WTC11 (cell line): ENCODE data around the gene OSGEPL1. TPM values are rescaled to one million over a fixed set of nuclear protein-coding genes. Genes with fewer than 3 reads are reported as not detected.

Source experiments
- ATAC-seq: fragments of 200-7000 bp; cut with Tn5 transposase; 2 replicates; pipeline ENCODE4 v1.10.0; 2021; ENCODE audit warnings: mild to moderate bottlenecking, moderate library complexity
- CTCF ChIA-PET: fragments of 300-600 bp; sonication (Branson Sonifier 250); formaldehyde crosslinking; loops from one replicate; lab custom pipeline; 2021; ENCODE audit warnings: antibody characterized with exemption; lab: Charles Lee
- POLR2A ChIA-PET: fragments of 350-600 bp; sonication (Branson Sonifier 250); formaldehyde crosslinking; loops from one replicate; lab custom pipeline; 2021; ENCODE audit warnings: antibody characterized with exemption; lab: Charles Lee
- DNase-seq: peaks from one replicate; pipeline ENCODE4 v3.0.0; 2021; ENCODE audit warnings: low spot score
- H3K27ac Mint-ChIP-seq: 2 replicates; pipeline ENCODE4 v1.8.0; 2021; ENCODE audit warnings: mixed read lengths
- H3K27me3 Mint-ChIP-seq: 2 replicates; pipeline ENCODE4 v1.8.0; 2021; ENCODE audit warnings: low read depth, mild to moderate bottlenecking, moderate library complexity, mixed read lengths
- H3K36me3 Mint-ChIP-seq: 2 replicates; pipeline ENCODE4 v1.8.0; 2021; ENCODE audit warnings: mixed read lengths
- H3K4me1 Mint-ChIP-seq: 2 replicates; pipeline ENCODE4 v1.8.0; 2022; ENCODE audit warnings: mixed read lengths
- H3K4me3 Mint-ChIP-seq: 2 replicates; pipeline ENCODE4 v1.8.0; 2021; ENCODE audit warnings: mild to moderate bottlenecking, moderate library complexity, mixed read lengths
- H3K9me3 Mint-ChIP-seq: 2 replicates; pipeline ENCODE4 v1.8.0; 2021; ENCODE audit warnings: mixed read lengths
- ATF3 ChIP-seq: sonication (generic); formaldehyde crosslinking; conservative IDR thresholded peaks from 2 replicates; pipeline ENCODE4 v1.8.1; 2022; ENCODE audit warnings: mild to moderate bottlenecking, missing genetic modification reagents
- CBFB ChIP-seq: sonication (generic); formaldehyde crosslinking; IDR thresholded peaks from 2 replicates; pipeline ENCODE4 v1.8.1; 2022; ENCODE audit warnings: mild to moderate bottlenecking, low read depth, missing genetic modification reagents
- CREB1 ChIP-seq: sonication (generic); formaldehyde crosslinking; IDR thresholded peaks from 2 replicates; pipeline ENCODE4 v1.8.0; 2023; ENCODE audit warnings: mild to moderate bottlenecking, missing genetic modification reagents
- E2F1 ChIP-seq: sonication (generic); formaldehyde crosslinking; IDR thresholded peaks from 2 replicates; pipeline ENCODE4 v1.8.0; 2022; ENCODE audit warnings: mild to moderate bottlenecking, missing genetic modification reagents
- E2F5 ChIP-seq: sonication (generic); formaldehyde crosslinking; IDR thresholded peaks from 2 replicates; pipeline ENCODE4 v1.8.1; 2022; ENCODE audit warnings: mild to moderate bottlenecking, moderate library complexity, missing genetic modification reagents
- FOXP1 ChIP-seq: sonication (generic); formaldehyde crosslinking; IDR thresholded peaks from 2 replicates; pipeline ENCODE4 v1.8.0; 2022; ENCODE audit warnings: missing genetic modification reagents, mild to moderate bottlenecking, moderate library complexity, borderline replicate concordance
- FOXP4 ChIP-seq: sonication (generic); formaldehyde crosslinking; IDR thresholded peaks from 2 replicates; pipeline ENCODE4 v1.8.0; 2022; ENCODE audit warnings: mild to moderate bottlenecking, missing genetic modification reagents
- GABPB1 ChIP-seq: sonication (generic); formaldehyde crosslinking; IDR thresholded peaks from 2 replicates; pipeline ENCODE4 v1.8.1; 2023; ENCODE audit warnings: mild to moderate bottlenecking, missing genetic modification reagents
- GRHL2 ChIP-seq: fragments of 250-450 bp; sonication (Bioruptor Pico); IDR thresholded peaks from 2 replicates; pipeline ENCODE4 v1.8.0; 2022; ENCODE audit warnings: mild to moderate bottlenecking, moderate library complexity; ENCODE audit not compliant: insufficient replicate concordance, severe bottlenecking
- HMGA2 ChIP-seq: fragments of 250-450 bp; sonication (Bioruptor Pico); IDR thresholded peaks from 2 replicates; pipeline ENCODE4 v1.4.0; 2021; ENCODE audit warnings: mild to moderate bottlenecking, moderate library complexity
- JAZF1 ChIP-seq: fragments of 250-450 bp; sonication (Bioruptor Pico); IDR thresholded peaks from 2 replicates; pipeline ENCODE4 v1.9.0; 2021; ENCODE audit warnings: moderate library complexity, mild to moderate bottlenecking, inconsistent platforms
- MXD4 ChIP-seq: fragments of 250-450 bp; sonication (Bioruptor Pico); IDR thresholded peaks from 2 replicates; pipeline ENCODE4 v1.8.0; 2021; ENCODE audit warnings: mild to moderate bottlenecking, moderate library complexity, borderline replicate concordance
- MYBL2 ChIP-seq: sonication (generic); formaldehyde crosslinking; IDR thresholded peaks from 2 replicates; pipeline ENCODE4 v1.8.1; 2023; ENCODE audit warnings: mild to moderate bottlenecking, moderate library complexity, missing genetic modification reagents
- NR2C2 ChIP-seq: sonication (generic); formaldehyde crosslinking; IDR thresholded peaks from 2 replicates; pipeline ENCODE4 v1.8.0; 2022; ENCODE audit warnings: mild to moderate bottlenecking, missing genetic modification reagents
- PRRX2 ChIP-seq: fragments of 250-450 bp; sonication (Bioruptor Pico); IDR thresholded peaks from 2 replicates; pipeline ENCODE4 v1.8.0; 2021; ENCODE audit warnings: mild to moderate bottlenecking
- ZNF121 ChIP-seq: sonication (generic); formaldehyde crosslinking; IDR thresholded peaks from 2 replicates; pipeline ENCODE4 v1.8.0; 2023; ENCODE audit warnings: missing genetic modification reagents
- total RNA-seq: library from RNA; stranded (reverse); gene quantifications from 3 replicates; pipeline ENCODE4 v1.2.3, GENCODE V29; 2021
- TF ChIP-seq, protein P1 (sequence below): fragments of 250-450 bp; sonication (Bioruptor Pico); IDR thresholded peaks from 2 replicates; pipeline ENCODE4 v1.9.0; 2021; ENCODE audit warnings: mild to moderate bottlenecking, borderline replicate concordance
- TF ChIP-seq, protein P2 (sequence below): fragments of 250-450 bp; sonication (Bioruptor Pico); IDR thresholded peaks from 2 replicates; pipeline ENCODE4 v1.9.0; 2021; ENCODE audit warnings: moderate library complexity, mild to moderate bottlenecking, inconsistent platforms, borderline replicate concordance
- TF ChIP-seq, protein P3 (sequence below): sonication (generic); formaldehyde crosslinking; IDR thresholded peaks from 2 replicates; pipeline ENCODE4 v1.8.1; 2022; ENCODE audit warnings: missing genetic modification reagents, borderline replicate concordance
- TF ChIP-seq, protein P4 (sequence below): sonication (generic); formaldehyde crosslinking; conservative IDR thresholded peaks from 2 replicates; pipeline ENCODE4 v1.8.1; 2023; ENCODE audit warnings: mild to moderate bottlenecking, low read depth, missing genetic modification reagents, moderate library complexity

The OSGEPL1 gene
- total RNA-seq, 1 experiment from 2014 or later, result 15.2 TPM

DNA sequence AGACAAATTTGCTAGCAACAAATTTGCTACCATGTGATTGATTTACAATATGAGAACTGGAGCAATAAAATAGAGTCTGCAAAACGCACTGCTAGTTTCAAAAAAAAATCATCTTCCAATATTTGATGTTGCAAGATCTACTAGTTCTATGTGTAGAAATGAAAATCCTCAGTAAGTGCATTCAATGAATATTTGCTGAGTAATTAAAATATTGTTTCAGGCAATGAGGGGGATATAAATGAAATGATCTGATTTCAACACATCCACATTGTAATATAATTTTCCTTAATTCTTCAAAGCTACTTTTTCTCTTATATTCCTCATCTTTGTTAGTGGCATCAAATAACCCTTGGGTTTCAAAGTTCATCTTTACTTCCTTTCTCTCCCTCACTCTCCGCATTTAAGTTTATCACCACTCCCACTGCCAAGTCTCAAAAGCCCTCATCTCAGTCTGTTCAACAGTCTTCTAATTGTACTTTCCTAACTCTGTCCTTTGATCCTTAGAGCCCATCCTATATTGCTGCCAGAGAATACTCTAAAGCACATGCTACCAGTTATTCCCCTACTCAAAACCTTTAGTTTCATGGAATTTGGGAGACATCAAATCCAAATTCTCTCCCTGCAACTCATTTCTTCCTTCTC, 6.2 kb downstream of the OSGEPL1 start:
- no peaks in the 10 kb centered on the region for H3K27me3 Mint-ChIP-seq
- POLR2A ChIA-PET, result no interaction called here
- no peak for TF ChIP-seq PRRX2 (CRISPR knock-in tag)
- no peak for TF ChIP-seq MXD4 (CRISPR knock-in tag)
- TF ChIP-seq MYBL2 (CRISPR knock-in tag), result no peak
- TF ChIP-seq, protein P1, sequence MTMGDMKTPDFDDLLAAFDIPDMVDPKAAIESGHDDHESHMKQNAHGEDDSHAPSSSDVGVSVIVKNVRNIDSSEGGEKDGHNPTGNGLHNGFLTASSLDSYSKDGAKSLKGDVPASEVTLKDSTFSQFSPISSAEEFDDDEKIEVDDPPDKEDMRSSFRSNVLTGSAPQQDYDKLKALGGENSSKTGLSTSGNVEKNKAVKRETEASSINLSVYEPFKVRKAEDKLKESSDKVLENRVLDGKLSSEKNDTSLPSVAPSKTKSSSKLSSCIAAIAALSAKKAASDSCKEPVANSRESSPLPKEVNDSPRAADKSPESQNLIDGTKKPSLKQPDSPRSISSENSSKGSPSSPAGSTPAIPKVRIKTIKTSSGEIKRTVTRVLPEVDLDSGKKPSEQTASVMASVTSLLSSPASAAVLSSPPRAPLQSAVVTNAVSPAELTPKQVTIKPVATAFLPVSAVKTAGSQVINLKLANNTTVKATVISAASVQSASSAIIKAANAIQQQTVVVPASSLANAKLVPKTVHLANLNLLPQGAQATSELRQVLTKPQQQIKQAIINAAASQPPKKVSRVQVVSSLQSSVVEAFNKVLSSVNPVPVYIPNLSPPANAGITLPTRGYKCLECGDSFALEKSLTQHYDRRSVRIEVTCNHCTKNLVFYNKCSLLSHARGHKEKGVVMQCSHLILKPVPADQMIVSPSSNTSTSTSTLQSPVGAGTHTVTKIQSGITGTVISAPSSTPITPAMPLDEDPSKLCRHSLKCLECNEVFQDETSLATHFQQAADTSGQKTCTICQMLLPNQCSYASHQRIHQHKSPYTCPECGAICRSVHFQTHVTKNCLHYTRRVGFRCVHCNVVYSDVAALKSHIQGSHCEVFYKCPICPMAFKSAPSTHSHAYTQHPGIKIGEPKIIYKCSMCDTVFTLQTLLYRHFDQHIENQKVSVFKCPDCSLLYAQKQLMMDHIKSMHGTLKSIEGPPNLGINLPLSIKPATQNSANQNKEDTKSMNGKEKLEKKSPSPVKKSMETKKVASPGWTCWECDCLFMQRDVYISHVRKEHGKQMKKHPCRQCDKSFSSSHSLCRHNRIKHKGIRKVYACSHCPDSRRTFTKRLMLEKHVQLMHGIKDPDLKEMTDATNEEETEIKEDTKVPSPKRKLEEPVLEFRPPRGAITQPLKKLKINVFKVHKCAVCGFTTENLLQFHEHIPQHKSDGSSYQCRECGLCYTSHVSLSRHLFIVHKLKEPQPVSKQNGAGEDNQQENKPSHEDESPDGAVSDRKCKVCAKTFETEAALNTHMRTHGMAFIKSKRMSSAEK (CRISPR knock-in tag), result no peak
- TF ChIP-seq FOXP1 (CRISPR knock-in tag), result no peak
- TF ChIP-seq E2F5, result no peak
- no peak for TF ChIP-seq HMGA2 (CRISPR knock-in tag)
- TF ChIP-seq CBFB (CRISPR knock-in tag), result no peak
- no peak for TF ChIP-seq GABPB1
- no peak for TF ChIP-seq JAZF1 (CRISPR knock-in tag)
- TF ChIP-seq, protein P2, sequence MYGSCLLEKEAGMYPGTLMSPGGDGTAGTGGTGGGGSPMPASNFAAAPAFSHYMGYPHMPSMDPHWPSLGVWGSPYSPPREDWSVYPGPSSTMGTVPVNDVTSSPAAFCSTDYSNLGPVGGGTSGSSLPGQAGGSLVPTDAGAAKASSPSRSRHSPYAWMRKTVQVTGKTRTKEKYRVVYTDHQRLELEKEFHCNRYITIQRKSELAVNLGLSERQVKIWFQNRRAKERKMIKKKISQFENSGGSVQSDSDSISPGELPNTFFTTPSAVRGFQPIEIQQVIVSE (CRISPR knock-in tag), result no peak
- TF ChIP-seq ZNF121 (CRISPR knock-in tag), result no peak
- TF ChIP-seq CREB1 (CRISPR knock-in tag), result no peak
- TF ChIP-seq, protein P3, sequence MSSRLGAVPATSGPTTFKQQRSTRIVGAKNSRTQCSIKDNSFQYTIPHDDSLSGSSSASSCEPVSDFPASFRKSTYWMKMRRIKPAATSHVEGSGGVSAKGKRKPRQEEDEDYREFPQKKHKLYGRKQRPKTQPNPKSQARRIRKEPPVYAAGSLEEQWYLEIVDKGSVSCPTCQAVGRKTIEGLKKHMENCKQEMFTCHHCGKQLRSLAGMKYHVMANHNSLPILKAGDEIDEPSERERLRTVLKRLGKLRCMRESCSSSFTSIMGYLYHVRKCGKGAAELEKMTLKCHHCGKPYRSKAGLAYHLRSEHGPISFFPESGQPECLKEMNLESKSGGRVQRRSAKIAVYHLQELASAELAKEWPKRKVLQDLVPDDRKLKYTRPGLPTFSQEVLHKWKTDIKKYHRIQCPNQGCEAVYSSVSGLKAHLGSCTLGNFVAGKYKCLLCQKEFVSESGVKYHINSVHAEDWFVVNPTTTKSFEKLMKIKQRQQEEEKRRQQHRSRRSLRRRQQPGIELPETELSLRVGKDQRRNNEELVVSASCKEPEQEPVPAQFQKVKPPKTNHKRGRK (CRISPR knock-in tag), result no peak
- no peak for TF ChIP-seq E2F1 (CRISPR knock-in tag)
- no peak for TF ChIP-seq ATF3 (CRISPR knock-in tag)
- no peak for TF ChIP-seq NR2C2 (CRISPR knock-in tag)
- TF ChIP-seq, protein P4, sequence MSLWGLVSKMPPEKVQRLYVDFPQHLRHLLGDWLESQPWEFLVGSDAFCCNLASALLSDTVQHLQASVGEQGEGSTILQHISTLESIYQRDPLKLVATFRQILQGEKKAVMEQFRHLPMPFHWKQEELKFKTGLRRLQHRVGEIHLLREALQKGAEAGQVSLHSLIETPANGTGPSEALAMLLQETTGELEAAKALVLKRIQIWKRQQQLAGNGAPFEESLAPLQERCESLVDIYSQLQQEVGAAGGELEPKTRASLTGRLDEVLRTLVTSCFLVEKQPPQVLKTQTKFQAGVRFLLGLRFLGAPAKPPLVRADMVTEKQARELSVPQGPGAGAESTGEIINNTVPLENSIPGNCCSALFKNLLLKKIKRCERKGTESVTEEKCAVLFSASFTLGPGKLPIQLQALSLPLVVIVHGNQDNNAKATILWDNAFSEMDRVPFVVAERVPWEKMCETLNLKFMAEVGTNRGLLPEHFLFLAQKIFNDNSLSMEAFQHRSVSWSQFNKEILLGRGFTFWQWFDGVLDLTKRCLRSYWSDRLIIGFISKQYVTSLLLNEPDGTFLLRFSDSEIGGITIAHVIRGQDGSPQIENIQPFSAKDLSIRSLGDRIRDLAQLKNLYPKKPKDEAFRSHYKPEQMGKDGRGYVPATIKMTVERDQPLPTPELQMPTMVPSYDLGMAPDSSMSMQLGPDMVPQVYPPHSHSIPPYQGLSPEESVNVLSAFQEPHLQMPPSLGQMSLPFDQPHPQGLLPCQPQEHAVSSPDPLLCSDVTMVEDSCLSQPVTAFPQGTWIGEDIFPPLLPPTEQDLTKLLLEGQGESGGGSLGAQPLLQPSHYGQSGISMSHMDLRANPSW (CRISPR knock-in tag), result no peak
- no peak for TF ChIP-seq FOXP4 (CRISPR knock-in tag)
- no peak for TF ChIP-seq GRHL2 (CRISPR knock-in tag)
- TF ChIP-seq, all 79 proteins: peak for 0
- no peak for DNase-seq
- Mint-ChIP-seq H3K9me3 (no peaks in the 10 kb centered on the region), H3K27ac (no peak overlapping the region), H3K4me3 (no peak overlapping the region), H3K4me1 (no peaks in the 10 kb centered on the region), H3K36me3 (peaks cover 13% of the 10 kb centered on the region)
- CTCF ChIA-PET, result no interaction called here
- no peak for ATAC-seq
